IMR-90 (cell line): ENCODE results near the gene SLC27A1. TPM values are rescaled to one million over a fixed set of nuclear protein-coding genes. Genes with fewer than 3 reads are reported as not detected.

Source experiments
- ATAC-seq: fragments of 200-7000 bp; cut with Tn5 transposase; 2 replicates; pipeline ENCODE4 v1.9.1; 2020; ENCODE audit warnings: low read depth, mild to moderate bottlenecking, moderate library complexity
- BruUV-seq: library from RNA; stranded (reverse); fragments of 400-500 nt; replicated peaks from 2 replicates; lab custom pipeline; 2021; lab: Mats Ljungman, UMichigan
- CTCF ChIA-PET: fragments of 300-600 bp; formaldehyde crosslinking; extraction: SDS; loops from one replicate; lab custom pipeline; 2021; ENCODE audit warnings: antibody characterized with exemption; lab: Yijun Ruan, JAX
- POLR2A ChIA-PET: fragments of 300-600 bp; sonication (Branson Sonifier 250); formaldehyde crosslinking; loops from one replicate; lab custom pipeline; 2022; ENCODE audit warnings: antibody characterized with exemption; ENCODE audit not compliant: unreplicated experiment; lab: Charles Lee
- DNase-seq: peaks from one replicate; pipeline ENCODE4 v3.0.0; 2013
- H2AFZ ChIP-seq: replicated peaks from 2 replicates; pipeline ENCODE3; 2013; ENCODE audit warnings: low read length, mild to moderate bottlenecking; ENCODE audit not compliant: poor library complexity
- H2AK5ac ChIP-seq: 2 replicates; pipeline ENCODE4 v1.6.1; 2013; ENCODE audit warnings: low read depth, low read length, inconsistent platforms
- H2AK9ac ChIP-seq: replicated peaks from 2 replicates; pipeline ENCODE3; 2013; ENCODE audit warnings: mild to moderate bottlenecking, low read depth, low read length, moderate library complexity; ENCODE audit not compliant: poor library complexity
- H2BK120ac ChIP-seq: 2 replicates; pipeline ENCODE4 v1.6.1; 2013; ENCODE audit warnings: low read depth, low read length, inconsistent platforms
- H2BK15ac ChIP-seq: 3 replicates; pipeline ENCODE4 v1.6.1; 2013; ENCODE audit warnings: low read depth, low read length, inconsistent platforms
- H2BK20ac ChIP-seq: 2 replicates; pipeline ENCODE4 v1.6.1; 2013; ENCODE audit warnings: low read depth, mild to moderate bottlenecking, inconsistent platforms, low read length, moderate library complexity
- H2BK5ac ChIP-seq: 2 replicates; pipeline ENCODE4 v1.6.1; 2013; ENCODE audit warnings: mild to moderate bottlenecking, low read depth, low read length, inconsistent platforms; ENCODE audit not compliant: poor library complexity, severe bottlenecking
- H3K14ac ChIP-seq: replicated peaks from 2 replicates; pipeline ENCODE4 v1.6.1; 2013; ENCODE audit warnings: low read depth, low read length, inconsistent platforms
- H3K18ac ChIP-seq: 2 replicates; pipeline ENCODE4 v1.6.1; 2013; ENCODE audit warnings: low read depth, low read length, control low read depth
- H3K23ac ChIP-seq: 2 replicates; pipeline ENCODE4 v1.6.1; 2013; ENCODE audit warnings: low read depth, low read length, inconsistent platforms
- H3K27ac ChIP-seq: 2 replicates; pipeline ENCODE4 v1.5.1; 2013; ENCODE audit warnings: mild to moderate bottlenecking, control low read depth, low read length; ENCODE audit not compliant: insufficient read depth
- H3K27me3 ChIP-seq: 2 replicates; pipeline ENCODE4 v1.6.1; 2013; ENCODE audit warnings: low read length; ENCODE audit not compliant: control insufficient read depth, insufficient read depth
- H3K36me3 ChIP-seq: 2 replicates; pipeline ENCODE4 v1.6.1; 2013; ENCODE audit warnings: low read length, mixed read lengths; ENCODE audit not compliant: control insufficient read depth, insufficient read depth
- H3K4ac ChIP-seq: 2 replicates; pipeline ENCODE4 v1.6.1; 2013; ENCODE audit warnings: low read depth, low read length, inconsistent platforms
- H3K4me1 ChIP-seq: 2 replicates; pipeline ENCODE4 v1.6.1; 2013; ENCODE audit warnings: low read length, mixed read lengths; ENCODE audit not compliant: control insufficient read depth, insufficient read depth
- H3K4me2 ChIP-seq: 2 replicates; pipeline ENCODE4 v1.6.1; 2013; ENCODE audit warnings: low read depth, mild to moderate bottlenecking, control low read depth, low read length, moderate library complexity
- H3K4me3 ChIP-seq: 2 replicates; pipeline ENCODE4 v1.5.1; 2013; ENCODE audit warnings: low read depth, mild to moderate bottlenecking, control low read depth, low read length, moderate library complexity; ENCODE audit not compliant: insufficient read depth
- H3K56ac ChIP-seq: 2 replicates; pipeline ENCODE4 v1.6.1; 2013; ENCODE audit warnings: low read length, inconsistent platforms; ENCODE audit not compliant: insufficient read depth; ENCODE audit errors: extremely low read depth
- H3K79me1 ChIP-seq, 2 experiments: 2 replicates each; pipeline ENCODE4 v1.6.1; 2013; ENCODE audit warnings: low read length in 2 of 2, inconsistent platforms in 1 of 2, low read depth in 1 of 2
- H3K9ac ChIP-seq: 2 replicates; pipeline ENCODE4 v1.6.1; 2013; ENCODE audit warnings: low read depth, low read length, control low read depth
- H3K9me1 ChIP-seq: 2 replicates; pipeline ENCODE4 v1.6.1; 2013; ENCODE audit warnings: low read length, inconsistent platforms; ENCODE audit not compliant: insufficient read depth
- H3K9me3 ChIP-seq: 2 replicates; pipeline ENCODE4 v1.6.1; 2013; ENCODE audit warnings: low read length; ENCODE audit not compliant: control insufficient read depth, insufficient read depth
- H4K20me1 ChIP-seq: 2 replicates; pipeline ENCODE4 v1.6.1; 2013; ENCODE audit warnings: low read length, inconsistent platforms; ENCODE audit not compliant: insufficient read depth
- H4K5ac ChIP-seq: 2 replicates; pipeline ENCODE4 v1.6.1; 2013; ENCODE audit warnings: mild to moderate bottlenecking, low read depth, low read length, control low read depth
- H4K8ac ChIP-seq, 2 experiments: 2 replicates each; pipeline ENCODE4 v1.6.1; 2013; ENCODE audit warnings: low read depth in 2 of 2, low read length in 2 of 2, control low read depth in 1 of 2, inconsistent platforms in 1 of 2
- H4K91ac ChIP-seq: 2 replicates; pipeline ENCODE4 v1.6.1; 2013; ENCODE audit warnings: low read depth, low read length, inconsistent platforms; ENCODE audit not compliant: insufficient read depth
- CEBPB ChIP-seq: IDR thresholded peaks from 2 replicates; pipeline ENCODE4 v1.6.1; 2012; ENCODE audit warnings: low read depth, low read length, improper control_type of control experiment
- FOS ChIP-seq: fragments of 150-350 bp; IDR thresholded peaks from 2 replicates; pipeline ENCODE4 v1.6.1; 2016; ENCODE audit warnings: low read depth, low read length
- MAZ ChIP-seq: IDR thresholded peaks from 2 replicates; pipeline ENCODE4 v1.6.1; 2012; ENCODE audit warnings: low read depth, mild to moderate bottlenecking, low read length, improper control_type of control experiment, moderate library complexity, borderline replicate concordance
- MXI1 ChIP-seq: IDR thresholded peaks from 2 replicates; pipeline ENCODE4 v1.6.1; 2012; ENCODE audit warnings: low read depth, mild to moderate bottlenecking, low read length, moderate library complexity, borderline replicate concordance
- NFE2L2 ChIP-seq: fragments of 150-350 bp; IDR thresholded peaks from 2 replicates; pipeline ENCODE4 v1.6.1; 2016; ENCODE audit warnings: low read depth, mild to moderate bottlenecking, low read length
- POLR2A ChIP-seq: IDR thresholded peaks from 2 replicates; pipeline ENCODE4 v1.6.1; 2012; ENCODE audit warnings: mild to moderate bottlenecking, low read depth, low read length
- RAD21 ChIP-seq: IDR thresholded peaks from 2 replicates; pipeline ENCODE4 v1.6.1; 2012; ENCODE audit warnings: low read length, improper control_type of control experiment
- RFX5 ChIP-seq: IDR thresholded peaks from 2 replicates; pipeline ENCODE4 v1.8.0; 2012; ENCODE audit warnings: low read depth, mild to moderate bottlenecking, low read length, moderate library complexity
- USF2 ChIP-seq: fragments of 150-350 bp; IDR thresholded peaks from 2 replicates; pipeline ENCODE4 v1.6.1; 2017; ENCODE audit warnings: mild to moderate bottlenecking, antibody characterized with exemption, low read length, low read depth
- WGBS, 2 experiments: methylation state at CpG; one replicate each; pipeline versions ENCODE4 v1.1.5 to v1.1.7; 2013; ENCODE audit warnings: missing lambda C conversion rate in 2 of 2; ENCODE audit not compliant: insufficient read length in 1 of 2; ENCODE audit errors: extremely low coverage in 2 of 2; 5-methylcytosine and 5-hydroxymethylcytosine counted together
- dilution Hi-C: fragments of 300-500 bp; cut with HindIII; formaldehyde crosslinking; loops from one replicate; pipeline ENCODE4 v1.14.3; 2018; ENCODE audit warnings: low sequenced_read_pairs; ENCODE audit not compliant: unreplicated experiment
- in situ Hi-C: fragments of 300-500 bp; cut with MboI; formaldehyde crosslinking; loops from 3 replicates; pipeline ENCODE4 v1.14.3; 2019; ENCODE audit warnings: low sequenced_read_pairs, inconsistent platforms, mixed read lengths
- intact Hi-C: fragments of 100-400 bp; cut with micrococcal nuclease; formaldehyde crosslinking; loops from 2 replicates; pipeline ENCODE4 v1.10.0; 2022
- polyA plus RNA-seq, 3 experiments: library from polyadenylated mRNA; depleted of rRNA; stranded (reverse); fragments of >200 nt; gene quantifications; 2 replicates each; pipeline ENCODE4 v1.2.3, GENCODE V29; 2012; ENCODE audit warnings: low replicate concordance in 1 of 3
- total RNA-seq: library from RNA; depleted of rRNA; stranded (reverse); fragments of >200 nt; gene quantifications from 2 replicates; pipeline ENCODE4 v1.2.3, GENCODE V29; 2012

The SLC27A1 gene
- total and polyA plus RNA-seq, 2 of the 4 experiments (the other 2 are of a cell fraction), result 4.8 to 12.9 TPM

GRCh38 chr19:17491287-17491686 is 21.0 kb downstream of the SLC27A1 start:
- intact Hi-C loops (loop anchor here (10.0 kb wide), 1 partner anchor 274 kb away; no protein-coding TSS in a partner anchor), in situ Hi-C loops (no loop called here), dilution Hi-C loops (no loop called here)
- CTCF ChIA-PET, result no interaction called here
- no peaks in the 10 kb centered on the region for H3K9me3 ChIP-seq
- H2AFZ ChIP-seq, result no peak overlapping the region
- H3K56ac ChIP-seq, result no peak overlapping the region
- no peak overlapping the region for H4K91ac ChIP-seq
- BruUV-seq, result no TSS peak
- no peak overlapping the region for H3K4me3 ChIP-seq
- no peak overlapping the region for H3K4me2 ChIP-seq
- H3K14ac ChIP-seq, result no peak overlapping the region
- H3K23ac ChIP-seq, result no peak overlapping the region
- peaks cover 12% of the 10 kb centered on the region for H4K20me1 ChIP-seq
- peaks cover 0 to 16% of the 10 kb centered on the region in 2 experiments; a peak in 2 of 4 replicates for H3K79me1 ChIP-seq
- no peaks in the 10 kb centered on the region for H3K27me3 ChIP-seq
- no peak overlapping the region for H2AK5ac ChIP-seq
- no peak overlapping the region for H3K9ac ChIP-seq
- no peak overlapping the region for H3K4ac ChIP-seq
- POLR2A ChIA-PET, result no interaction called here
- peaks cover 15% of the 10 kb centered on the region for H3K36me3 ChIP-seq
- WGBS, 2 experiments, result no CpG with 5 or more reads among the region's 5 CpGs
- H3K4me1 ChIP-seq, result no peaks in the 10 kb centered on the region; the same call in 1 of the 2 replicates
- TF ChIP-seq POLR2A, result no peak
- TF ChIP-seq FOS, result no peak
- TF ChIP-seq RAD21, result no peak
- no peak for TF ChIP-seq USF2
- no peak for TF ChIP-seq MXI1
- TF ChIP-seq CEBPB, result no peak
- no peak for TF ChIP-seq NFE2L2
- TF ChIP-seq MAZ, result no peak
- no peak for TF ChIP-seq RFX5
- H3K18ac ChIP-seq, result no peak overlapping the region
- H3K27ac ChIP-seq, result no peak overlapping the region
- no peak overlapping the region for H2BK120ac ChIP-seq
- H2BK15ac ChIP-seq, result no peak overlapping the region
- DNase-seq, result no peak
- H2AK9ac ChIP-seq, result no peak overlapping the region
- no peaks in the 10 kb centered on the region; the same call in 1 of the 2 replicates for H3K9me1 ChIP-seq
- H4K5ac ChIP-seq, result no peak overlapping the region
- H2BK20ac ChIP-seq, result no peak overlapping the region
- ATAC-seq, result no peak
- H2BK5ac ChIP-seq, result no peak overlapping the region
- H4K8ac ChIP-seq, result no peak overlapping the region
